ENCODE measurements around the gene PRSS22. TPM values are rescaled to one million over a fixed set of nuclear protein-coding genes. Genes with fewer than 3 reads are reported as not detected.

Gene PRSS22
- total RNA-seq, 1 experiment from 2014 or later: 36.9 TPM

DNA sequence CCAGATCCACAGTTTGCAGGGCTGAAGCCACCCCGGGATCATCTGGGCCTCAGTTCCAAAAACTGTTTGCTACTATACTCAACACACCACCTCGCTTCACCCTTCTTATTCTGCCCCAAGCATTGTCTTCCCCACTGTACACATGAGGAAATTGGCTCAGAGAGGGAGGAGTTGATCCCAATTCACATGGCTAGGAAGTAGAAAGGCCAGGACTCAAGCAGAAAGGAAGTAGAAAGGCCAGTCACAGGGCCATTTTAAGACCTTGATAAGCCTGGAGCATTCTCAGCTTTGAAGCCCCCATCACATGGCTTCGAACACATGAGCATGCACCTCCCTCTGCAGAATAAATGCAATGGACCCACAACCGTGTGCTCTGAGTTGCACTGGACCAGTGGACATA lies 7.7 kb upstream of the PRSS22 start:
- DNase-seq: no peak
- H2AFZ ChIP-seq (ENCODE audit: low read length): no peak overlapping the region
- no peak overlapping the region for H3K4me3 ChIP-seq (ENCODE audit: low read length)
- ATAC-seq: no peak
- H3K27me3 ChIP-seq (ENCODE audit: low read length): no peaks in the 10 kb centered on the region
- H4K20me1 ChIP-seq (ENCODE audit: low read length): no peaks in the 10 kb centered on the region
- peaks cover 11% of the 10 kb centered on the region for H3K4me1 ChIP-seq (ENCODE audit: insufficient read depth, low read length)
- intact Hi-C loops (cut with micrococcal nuclease): no loop called here
- H3K4me2 ChIP-seq (ENCODE audit: low read length): no peak overlapping the region
- H3K36me3 ChIP-seq (ENCODE audit: low read depth, low read length): no peaks in the 10 kb centered on the region
- TF ChIP-seq EZH2 (IDR thresholded peaks at IDR 0.05; ENCODE audit: low read length, unreplicated experiment) (no peak), EZH2phosphoT487 (IDR thresholded peaks at IDR 0.05; ENCODE audit: borderline replicate concordance, low read length) (no peak), CTCF (conservative IDR thresholded peaks at IDR 0.05; ENCODE audit: low read depth, low read length) (no peak)
- peaks cover 5% of the 10 kb centered on the region for H3F3A ChIP-seq (ENCODE audit: low read length, unreplicated experiment)
- ChIA-PET CTCF (no interaction called here), POLR2A (ENCODE audit: unreplicated experiment) (no interaction called here)
- no TSS peak for BruUV-seq (replicated peaks)
- H3K9me3 ChIP-seq (ENCODE audit: low read length): no peaks in the 10 kb centered on the region
- no peak overlapping the region for H3K27ac ChIP-seq (ENCODE audit: low read length)
- no peaks in the 10 kb centered on the region for H3K9me2 ChIP-seq (replicated peaks; ENCODE audit: low read length)
- no peak overlapping the region for H3K9ac ChIP-seq (ENCODE audit: low read length)
- no peaks in the 10 kb centered on the region for H3K79me2 ChIP-seq (ENCODE audit: low read length)

DNA sequence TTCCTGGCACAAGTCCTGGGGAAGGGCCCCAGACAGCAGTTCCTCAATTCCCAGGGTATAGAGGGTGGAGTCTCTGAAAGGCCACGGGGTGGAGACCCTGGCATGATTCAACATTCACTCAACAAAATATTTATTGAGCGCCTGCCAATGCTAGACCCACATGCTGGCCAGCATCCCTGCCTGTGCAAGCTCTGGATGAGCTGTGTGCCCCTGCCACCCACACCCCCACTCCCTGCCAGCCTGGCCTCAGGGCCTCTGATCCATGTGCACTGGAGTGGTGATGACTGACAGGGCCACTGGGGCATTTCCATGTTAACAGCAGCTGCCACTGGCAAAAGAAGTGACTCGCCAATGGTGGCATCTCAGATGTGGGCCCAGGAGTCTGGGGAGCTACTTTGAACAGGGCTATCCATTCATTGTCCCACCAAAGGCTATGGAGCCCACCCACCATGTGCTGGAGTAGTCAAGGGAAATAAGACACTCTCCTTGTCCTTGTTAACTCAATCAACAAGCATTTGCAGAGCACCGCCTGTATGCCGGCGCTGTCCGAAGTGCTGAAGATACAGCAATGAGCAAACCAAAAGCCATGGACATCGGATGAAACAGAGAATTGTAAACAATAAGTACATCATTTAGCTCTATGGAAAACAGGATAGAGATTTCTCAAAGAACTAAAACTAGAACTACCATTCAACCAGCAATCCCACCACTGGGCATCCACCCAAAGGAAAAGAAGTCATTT lies 3.0 kb upstream of the PRSS22 start:
- DNase-seq: peak; percentile 80
- Histone ChIP-seq H4K20me1 (ENCODE audit: low read length) (no peaks in the 10 kb centered on the region), H3F3A (ENCODE audit: low read length, unreplicated experiment) (no peaks in the 10 kb centered on the region), H3K79me2 (ENCODE audit: low read length) (peaks cover 6% of the 10 kb centered on the region; the same call in 1 of the 2 replicates), H3K9me2 (replicated peaks; ENCODE audit: low read length) (no peaks in the 10 kb centered on the region), H3K4me1 (ENCODE audit: insufficient read depth, low read length) (peaks cover 29% of the 10 kb centered on the region), H3K9me3 (ENCODE audit: low read length) (no peaks in the 10 kb centered on the region), H3K27me3 (ENCODE audit: low read length) (no peaks in the 10 kb centered on the region), H2AFZ (ENCODE audit: low read length) (no peak overlapping the region), H3K4me2 (ENCODE audit: low read length) (no peak overlapping the region), H3K4me3 (ENCODE audit: low read length) (no peak overlapping the region), H3K36me3 (ENCODE audit: low read depth, low read length) (no peaks in the 10 kb centered on the region), H3K27ac (ENCODE audit: low read length) (peak overlapping the region; percentile 79), H3K9ac (ENCODE audit: low read length) (peak overlapping the region; percentile 52; the same call in 1 of the 2 replicates)
- no peak; the same call in 1 of the 2 replicates for ATAC-seq
- POLR2A ChIA-PET (ENCODE audit: unreplicated experiment): no interaction called here
- CTCF ChIA-PET: no interaction called here
- BruUV-seq (replicated peaks): no TSS peak
- no peak for TF ChIP-seq EZH2 (IDR thresholded peaks at IDR 0.05; ENCODE audit: low read length, unreplicated experiment)
- no peak for TF ChIP-seq EZH2phosphoT487 (IDR thresholded peaks at IDR 0.05; ENCODE audit: borderline replicate concordance, low read length)
- TF ChIP-seq CTCF (conservative IDR thresholded peaks at IDR 0.05; ENCODE audit: low read depth, low read length): no peak
- intact Hi-C loops (cut with micrococcal nuclease): no loop called here

GRCh38 chr16:2859686-2860265 lies 1.8 kb upstream of the PRSS22 start:
- Histone ChIP-seq H4K20me1 (ENCODE audit: low read length) (no peaks in the 10 kb centered on the region), H2AFZ (ENCODE audit: low read length) (no peak overlapping the region), H3K9ac (ENCODE audit: low read length) (peak overlapping the region; percentile 52; the same call in 1 of the 2 replicates), H3K27me3 (ENCODE audit: low read length) (no peaks in the 10 kb centered on the region), H3K9me3 (ENCODE audit: low read length) (no peaks in the 10 kb centered on the region), H3K4me1 (ENCODE audit: insufficient read depth, low read length) (peaks cover 29% of the 10 kb centered on the region), H3K27ac (ENCODE audit: low read length) (peak overlapping the region; percentile 74), H3K4me3 (ENCODE audit: low read length) (no peak overlapping the region), H3K4me2 (ENCODE audit: low read length) (no peak overlapping the region), H3K9me2 (replicated peaks; ENCODE audit: low read length) (no peaks in the 10 kb centered on the region), H3K36me3 (ENCODE audit: low read depth, low read length) (0 out of 2 replicates have a peak, but pooled peaks cover 3% of the 10 kb centered on the region), H3K79me2 (ENCODE audit: low read length) (peaks cover 6% of the 10 kb centered on the region; the same call in 1 of the 2 replicates), H3F3A (ENCODE audit: low read length, unreplicated experiment) (no peaks in the 10 kb centered on the region)
- CTCF ChIA-PET: no interaction called here
- TF ChIP-seq EZH2 (IDR thresholded peaks at IDR 0.05; ENCODE audit: low read length, unreplicated experiment) (no peak), CTCF (conservative IDR thresholded peaks at IDR 0.05; ENCODE audit: low read depth, low read length) (no peak), EZH2phosphoT487 (IDR thresholded peaks at IDR 0.05; ENCODE audit: borderline replicate concordance, low read length) (no peak)
- BruUV-seq (replicated peaks): no TSS peak
- POLR2A ChIA-PET (ENCODE audit: unreplicated experiment): no interaction called here
- intact Hi-C loops (cut with micrococcal nuclease): no loop called here
- DNase-seq (no peak), ATAC-seq (no peak)
